Measurements from ENCODE around the gene MAGI2.

GRCh38 chr7:78792624-78793023 is 660.8 kb downstream of the MAGI2 start:
- TF ChIP-seq CTCF (IDR thresholded peaks at IDR 0.05; ENCODE audit: borderline replicate concordance, extremely low read depth, low read length, poor library complexity, severe bottlenecking) (no peak), EZH2 (IDR thresholded peaks at IDR 0.05; ENCODE audit: borderline replicate concordance, low read depth, low read length, severe bottlenecking) (no peak)

All from DND-41 (cell line).